Cardiac muscle cell (in vitro differentiated cells and primary cell): Measurements from ENCODE around the gene DAPK1. TPM values are rescaled to one million over a fixed set of nuclear protein-coding genes. Genes with fewer than 3 reads are reported as not detected.

Source experiments
- DNase-seq, 2 donors: peaks; one replicate each; pipeline versions ENCODE4 v3.0.0 to v3.0.0-alpha.2; 2010 to 2017; ENCODE audit warnings: low read depth in 1 of 2, low spot score in 1 of 2
- H3K27ac ChIP-seq: fragments of 200-600 bp; sonication (generic); 2 replicates; pipeline ENCODE4 v1.5.1; 2016
- H3K27me3 ChIP-seq: fragments of 200-600 bp; sonication (generic); 2 replicates; pipeline ENCODE4 v1.6.0; 2016; ENCODE audit warnings: control low read depth
- H3K36me3 ChIP-seq: fragments of 200-600 bp; sonication (generic); 2 replicates; pipeline ENCODE4 v1.5.1; 2016; ENCODE audit warnings: control low read depth
- H3K4me1 ChIP-seq: fragments of 200-600 bp; sonication (generic); 2 replicates; pipeline ENCODE4 v1.8.1; 2017; ENCODE audit warnings: low read depth, mild to moderate bottlenecking, mixed run types
- H3K4me3 ChIP-seq: fragments of 200-600 bp; sonication (generic); 2 replicates; pipeline ENCODE4 v1.5.1; 2016; ENCODE audit warnings: mild to moderate bottlenecking
- H3K9me3 ChIP-seq: fragments of 200-600 bp; sonication (generic); 2 replicates; pipeline ENCODE4 v1.5.1; 2017; ENCODE audit warnings: low read depth, mild to moderate bottlenecking, control low read depth
- polyA plus RNA-seq: library from polyadenylated mRNA; unstranded; fragments of >200 nt; fragmentation: Nextera tagmentation; extraction: Ambion mirVana; gene quantifications from 2 replicates; pipeline ENCODE4 v1.2.1, GENCODE V29; 2016
- total RNA-seq: library from RNA; depleted of rRNA; stranded (reverse); fragments of >200 nt; gene quantifications from 2 replicates; pipeline ENCODE4 v1.2.3, GENCODE V29; 2016
- TF ChIP-seq, protein P1 (sequence below): IDR thresholded peaks from 2 replicates; pipeline ENCODE4 v1.5.1; 2012; ENCODE audit warnings: low read depth, mild to moderate bottlenecking, low read length

Gene DAPK1
- total and polyA plus RNA-seq, 2 experiments from 2014 or later = 21.0 to 39.6 TPM

DNA sequence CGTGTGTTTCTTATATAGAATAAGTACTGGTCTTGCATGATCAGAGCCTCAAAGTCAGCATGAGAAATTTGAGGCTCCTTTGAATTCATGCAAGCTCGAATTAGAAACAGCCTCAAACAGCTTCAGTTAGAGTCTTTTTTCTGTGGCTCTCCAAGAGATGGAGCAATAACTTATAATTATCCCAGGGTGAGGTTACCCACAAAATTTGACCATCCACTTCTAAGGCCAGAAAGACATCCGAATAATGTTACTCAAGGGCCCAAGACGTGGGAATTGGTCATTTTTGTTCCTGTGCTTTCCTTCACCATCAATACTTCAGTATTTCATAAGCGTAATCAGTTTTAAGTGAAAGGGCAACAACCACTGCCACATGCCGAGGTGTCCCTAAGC, 89.7 kb downstream of the DAPK1 start:
- TF ChIP-seq, protein P1, sequence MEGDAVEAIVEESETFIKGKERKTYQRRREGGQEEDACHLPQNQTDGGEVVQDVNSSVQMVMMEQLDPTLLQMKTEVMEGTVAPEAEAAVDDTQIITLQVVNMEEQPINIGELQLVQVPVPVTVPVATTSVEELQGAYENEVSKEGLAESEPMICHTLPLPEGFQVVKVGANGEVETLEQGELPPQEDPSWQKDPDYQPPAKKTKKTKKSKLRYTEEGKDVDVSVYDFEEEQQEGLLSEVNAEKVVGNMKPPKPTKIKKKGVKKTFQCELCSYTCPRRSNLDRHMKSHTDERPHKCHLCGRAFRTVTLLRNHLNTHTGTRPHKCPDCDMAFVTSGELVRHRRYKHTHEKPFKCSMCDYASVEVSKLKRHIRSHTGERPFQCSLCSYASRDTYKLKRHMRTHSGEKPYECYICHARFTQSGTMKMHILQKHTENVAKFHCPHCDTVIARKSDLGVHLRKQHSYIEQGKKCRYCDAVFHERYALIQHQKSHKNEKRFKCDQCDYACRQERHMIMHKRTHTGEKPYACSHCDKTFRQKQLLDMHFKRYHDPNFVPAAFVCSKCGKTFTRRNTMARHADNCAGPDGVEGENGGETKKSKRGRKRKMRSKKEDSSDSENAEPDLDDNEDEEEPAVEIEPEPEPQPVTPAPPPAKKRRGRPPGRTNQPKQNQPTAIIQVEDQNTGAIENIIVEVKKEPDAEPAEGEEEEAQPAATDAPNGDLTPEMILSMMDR = no peak
- Histone ChIP-seq H3K27ac (no peak overlapping the region), H3K27me3 (no peaks in the 10 kb centered on the region), H3K9me3 (no peaks in the 10 kb centered on the region), H3K36me3 (no peaks in the 10 kb centered on the region), H3K4me3 (no peak overlapping the region), H3K4me1 (peaks cover 8% of the 10 kb centered on the region)
- no peak for DNase-seq

DNA sequence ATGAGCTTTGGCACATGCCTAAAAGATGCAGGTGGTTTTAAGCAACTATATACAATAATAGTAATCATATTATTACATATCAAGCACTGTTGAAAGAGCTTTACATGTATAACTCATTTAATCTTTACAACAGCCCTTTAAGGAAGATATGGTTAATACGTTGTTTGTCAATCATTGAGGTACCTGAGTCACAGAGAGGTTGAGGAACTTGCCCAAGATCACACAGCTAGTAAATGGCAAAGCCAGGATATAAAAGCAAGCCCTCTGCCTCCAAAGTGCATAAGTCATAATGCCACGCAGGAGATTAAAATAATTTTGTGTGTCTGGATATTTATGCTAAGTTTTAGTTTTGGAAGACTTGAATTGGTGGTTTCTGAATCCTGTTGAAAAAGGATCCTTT, 90.2 kb downstream of the DAPK1 start:
- Histone ChIP-seq H3K4me1 (peaks cover 12% of the 10 kb centered on the region), H3K27ac (no peak overlapping the region), H3K4me3 (no peak overlapping the region), H3K27me3 (no peaks in the 10 kb centered on the region), H3K36me3 (no peaks in the 10 kb centered on the region), H3K9me3 (no peaks in the 10 kb centered on the region)
- no peak for DNase-seq
- TF ChIP-seq, protein P1 = no peak

DNA sequence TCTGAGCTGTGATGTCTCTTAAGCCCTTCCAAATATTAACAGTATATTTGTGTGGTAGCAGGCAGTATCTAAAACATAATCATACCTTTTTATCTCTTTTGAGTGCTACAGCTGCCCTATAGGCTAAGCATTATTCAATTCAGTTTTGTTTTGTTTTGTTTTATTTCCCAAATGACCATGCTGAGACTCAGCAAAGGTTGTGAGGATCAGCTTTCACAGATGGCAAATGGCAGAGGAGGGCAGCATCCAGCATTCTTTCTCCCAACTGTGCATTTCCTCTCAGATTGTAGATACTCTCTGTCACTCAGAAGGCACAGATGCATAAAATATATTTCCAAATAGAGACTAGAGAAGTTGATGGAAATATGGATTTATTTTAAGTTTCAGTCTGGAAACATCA, 90.7 kb downstream of the DAPK1 start:
- Histone ChIP-seq H3K36me3 (no peaks in the 10 kb centered on the region), H3K27ac (no peak overlapping the region), H3K4me1 (peaks cover 13% of the 10 kb centered on the region), H3K27me3 (no peaks in the 10 kb centered on the region), H3K9me3 (no peaks in the 10 kb centered on the region), H3K4me3 (no peak overlapping the region)
- DNase-seq = no peak
- TF ChIP-seq, protein P1 = no peak

DNA sequence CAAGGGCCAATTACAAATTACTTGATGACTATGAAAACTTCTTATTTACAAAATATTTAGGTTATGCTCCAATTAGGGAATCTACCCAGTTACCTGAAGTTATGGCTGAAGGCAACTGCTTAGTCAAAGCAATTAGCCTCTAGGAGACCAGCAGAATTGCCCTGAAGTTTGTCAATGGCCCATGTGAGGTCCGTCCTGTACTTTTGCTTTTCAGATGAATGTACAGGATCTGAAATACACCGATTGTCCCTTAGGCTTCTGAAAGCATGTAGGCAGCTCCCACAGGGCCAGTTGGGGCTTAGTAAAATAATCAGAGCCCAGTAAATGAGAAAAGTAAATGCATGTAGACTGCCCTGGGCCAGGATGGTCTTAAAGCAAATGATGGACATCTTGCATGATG, 93.3 kb downstream of the DAPK1 start:
- no peak overlapping the region for H3K4me3 ChIP-seq
- peaks cover 13% of the 10 kb centered on the region for H3K4me1 ChIP-seq
- no peaks in the 10 kb centered on the region for H3K9me3 ChIP-seq
- H3K36me3 ChIP-seq = no peaks in the 10 kb centered on the region
- no peaks in the 10 kb centered on the region for H3K27me3 ChIP-seq
- TF ChIP-seq, protein P1 = no peak
- no peak overlapping the region for H3K27ac ChIP-seq
- DNase-seq = no peak

DNA sequence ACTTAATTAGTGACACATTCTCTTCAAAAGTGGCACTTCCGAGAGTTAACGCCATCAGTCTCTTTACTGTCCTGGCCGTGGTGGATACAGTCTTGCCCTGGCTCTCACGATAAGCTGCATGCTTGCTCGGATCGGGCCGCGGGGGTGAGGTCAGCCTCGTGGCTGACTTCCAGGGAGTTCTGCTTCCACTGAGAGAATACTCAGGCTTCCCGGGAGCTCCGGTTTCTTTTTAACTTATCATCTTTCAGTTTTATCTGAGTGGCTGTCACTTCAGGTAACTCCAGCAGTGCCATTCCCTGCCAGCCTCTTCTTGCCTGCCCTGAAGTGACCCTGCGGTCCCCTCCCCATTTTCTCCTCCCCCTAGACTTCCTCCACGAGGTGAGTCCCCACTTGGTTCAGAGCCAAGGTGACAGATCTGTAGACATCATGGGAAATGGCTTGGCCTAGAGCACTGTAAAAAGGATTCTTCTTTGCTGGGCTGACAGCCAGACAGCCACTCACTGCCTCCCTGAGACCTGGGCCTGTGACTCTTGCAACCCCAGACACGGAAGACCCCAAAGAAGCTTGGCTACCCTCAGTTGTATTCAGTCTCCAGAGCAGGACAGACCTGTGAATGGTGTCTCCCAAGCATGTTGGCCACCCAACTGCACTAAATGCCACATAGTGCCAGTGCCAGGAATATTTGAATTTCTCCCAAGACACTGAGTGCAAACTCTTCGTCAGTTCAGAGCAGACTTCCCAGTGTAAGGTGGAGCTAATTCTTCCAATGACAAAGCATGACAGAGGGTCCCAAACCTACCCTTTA, 95.1 kb downstream of the DAPK1 start:
- no peaks in the 10 kb centered on the region for H3K9me3 ChIP-seq
- peak overlapping the region; percentile 63 for H3K27ac ChIP-seq
- H3K27me3 ChIP-seq = no peaks in the 10 kb centered on the region
- TF ChIP-seq, protein P1 = no peak
- H3K36me3 ChIP-seq = no peaks in the 10 kb centered on the region
- H3K4me3 ChIP-seq = no peak overlapping the region
- peak; percentile 74 to 85 for DNase-seq
- peaks cover 17% of the 10 kb centered on the region for H3K4me1 ChIP-seq
